ENCODE results near the gene DZIP1.

DZIP1 gene

DNA sequence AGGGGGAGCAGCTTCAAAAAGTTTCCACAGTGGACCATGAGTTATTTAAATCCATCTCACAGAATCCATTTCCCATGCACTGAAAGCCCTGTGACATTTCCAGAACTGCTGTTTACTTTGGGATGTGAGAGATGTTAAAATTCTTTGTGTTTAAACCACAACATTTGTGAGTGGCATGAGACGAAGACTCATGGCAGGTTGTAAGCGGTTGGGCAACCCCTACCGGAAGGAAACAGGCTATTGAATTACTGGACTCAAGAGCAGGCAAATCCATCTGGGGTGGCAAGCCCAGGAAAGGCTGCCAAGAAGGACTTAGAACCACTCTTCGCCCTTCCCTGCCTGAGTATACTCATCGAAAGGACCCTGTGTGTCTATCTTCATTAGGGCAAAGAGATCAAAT is 114.3 kb downstream of the DZIP1 start:
- peak; percentile 92 for ATAC-seq
- TF ChIP-seq CSDC2 (CRISPR knock-in tag; IDR thresholded peaks at IDR 0.05): no peak
- no peak for TF ChIP-seq BACH2 (CRISPR knock-in tag; IDR thresholded peaks at IDR 0.05; ENCODE audit: borderline replicate concordance)
- TF ChIP-seq, protein P1, sequence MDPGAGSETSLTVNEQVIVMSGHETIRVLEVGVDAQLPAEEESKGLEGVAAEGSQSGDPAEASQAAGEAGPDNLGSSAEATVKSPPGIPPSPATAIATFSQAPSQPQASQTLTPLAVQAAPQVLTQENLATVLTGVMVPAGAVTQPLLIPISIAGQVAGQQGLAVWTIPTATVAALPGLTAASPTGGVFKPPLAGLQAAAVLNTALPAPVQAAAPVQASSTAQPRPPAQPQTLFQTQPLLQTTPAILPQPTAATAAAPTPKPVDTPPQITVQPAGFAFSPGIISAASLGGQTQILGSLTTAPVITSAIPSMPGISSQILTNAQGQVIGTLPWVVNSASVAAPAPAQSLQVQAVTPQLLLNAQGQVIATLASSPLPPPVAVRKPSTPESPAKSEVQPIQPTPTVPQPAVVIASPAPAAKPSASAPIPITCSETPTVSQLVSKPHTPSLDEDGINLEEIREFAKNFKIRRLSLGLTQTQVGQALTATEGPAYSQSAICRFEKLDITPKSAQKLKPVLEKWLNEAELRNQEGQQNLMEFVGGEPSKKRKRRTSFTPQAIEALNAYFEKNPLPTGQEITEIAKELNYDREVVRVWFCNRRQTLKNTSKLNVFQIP (CRISPR knock-in tag; IDR thresholded peaks at IDR 0.05; ENCODE audit: borderline replicate concordance, low read depth): peak; percentile 57; the same call in 1 of the 2 replicates
- no peak for TF ChIP-seq SNAI2 (CRISPR knock-in tag; IDR thresholded peaks at IDR 0.05)
